ENCODE results near the gene TREM2.

TREM2 gene

DNA sequence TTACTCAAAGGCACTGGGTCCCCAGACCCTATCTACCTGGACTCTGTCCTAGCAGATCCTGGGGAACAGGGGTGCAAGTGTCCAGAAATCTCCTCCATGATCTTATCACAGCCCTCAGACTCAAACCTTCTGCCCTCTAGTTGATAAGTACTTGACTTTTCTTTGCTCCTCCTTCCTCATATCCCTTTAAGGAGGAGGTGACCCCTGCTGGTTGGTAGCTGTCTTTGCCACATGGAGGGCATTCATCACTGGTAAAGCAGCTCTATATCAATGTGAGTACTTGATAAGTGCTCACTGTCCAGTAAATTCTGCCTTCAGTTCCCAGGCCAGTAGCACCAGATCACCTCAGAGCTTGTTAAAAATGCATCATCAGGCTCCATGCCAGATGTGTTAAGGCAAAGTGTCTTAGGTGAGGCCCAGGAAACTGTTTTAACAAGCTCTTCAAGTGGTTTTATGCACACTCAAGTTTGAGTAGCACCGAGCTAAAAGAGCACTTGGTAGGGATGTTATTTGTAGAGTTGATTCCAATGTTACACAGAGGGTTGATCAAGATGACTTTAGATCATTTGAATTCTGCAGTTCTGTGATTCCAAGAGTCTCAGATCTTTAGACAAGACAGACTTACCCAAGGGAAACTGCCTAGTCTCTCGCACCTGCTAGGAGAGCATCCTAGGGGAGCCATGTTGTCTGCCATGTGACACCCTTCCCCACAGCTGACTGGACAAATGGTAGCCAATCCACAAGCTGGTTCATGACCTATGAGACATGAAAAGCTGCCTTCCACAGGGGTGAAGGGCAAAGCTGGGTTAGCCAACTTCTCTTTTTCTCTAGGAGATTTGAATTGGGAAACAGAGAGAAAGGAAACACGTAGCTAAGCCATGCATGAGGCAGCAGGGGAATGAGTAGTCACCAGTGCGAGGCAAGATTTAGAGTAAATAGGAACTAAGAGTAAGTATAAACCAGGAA, 19.4 kb upstream of the TREM2 start:
- peak in 3 of 5 experiments; percentile 18 to 77 (median 22) for DNase-seq

DNA sequence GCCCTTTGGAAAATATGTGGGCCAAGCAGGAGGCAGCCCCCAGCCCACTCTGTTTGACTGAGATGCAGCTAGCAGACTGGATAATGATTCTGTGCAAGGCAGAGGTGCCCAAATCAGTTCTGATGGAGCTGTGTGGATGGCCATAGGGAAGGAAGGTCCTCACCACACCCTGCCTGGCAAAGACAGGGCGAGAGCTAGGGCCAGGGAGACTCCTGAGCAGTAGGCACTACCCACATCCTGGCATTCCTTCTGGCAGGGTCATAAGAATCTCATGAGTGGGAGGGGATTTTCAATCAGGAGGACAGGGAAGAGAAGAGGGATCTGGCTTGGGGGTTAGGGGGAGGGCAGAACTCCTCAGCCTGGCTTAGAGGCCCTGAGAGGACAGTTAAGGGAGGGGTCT, 18.6 kb upstream of the TREM2 start:
- DNase-seq = no peak

DNA sequence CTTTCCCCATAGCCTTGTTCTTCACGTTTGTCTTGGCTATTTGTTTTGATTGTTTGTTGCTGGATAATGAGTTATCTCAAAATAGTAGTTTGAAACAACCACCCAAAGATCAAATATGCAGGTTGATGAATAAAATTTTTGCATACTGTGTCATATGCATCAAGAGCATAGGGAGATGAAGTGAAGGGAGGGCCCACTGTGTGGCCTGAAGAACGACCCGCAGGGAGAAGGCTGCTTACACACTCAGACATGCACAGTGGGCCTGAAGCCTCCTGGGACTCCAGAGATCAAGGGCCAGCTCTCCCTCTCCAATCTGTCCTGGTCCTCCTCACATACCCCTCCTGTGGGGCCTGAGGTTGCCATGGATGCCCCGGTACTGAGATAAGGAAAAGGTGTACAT, 16.2 kb upstream of the TREM2 start:
- no peak for DNase-seq

DNA sequence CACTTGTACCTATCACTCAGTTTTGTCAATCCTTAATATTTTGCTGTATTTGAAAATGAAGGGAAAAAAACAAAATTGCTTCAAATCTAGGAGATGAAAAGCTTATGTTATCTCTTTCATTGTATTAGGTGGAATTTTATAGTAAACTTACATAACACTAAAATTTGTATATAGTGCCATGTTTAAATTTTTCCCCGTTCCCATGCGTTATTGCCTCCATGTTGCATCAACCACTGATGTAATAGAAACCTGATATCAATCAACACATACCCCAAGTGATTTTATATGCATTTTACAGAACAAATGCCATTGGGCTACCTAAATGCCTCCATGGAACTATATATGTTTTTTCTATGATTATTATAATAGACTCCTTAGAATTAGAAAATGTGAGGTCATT, 14.8 kb upstream of the TREM2 start:
- no peak for DNase-seq

- no peak for DNase-seq
Measured at GRCh38 chr6:41177287-41177686, 14.4 kb upstream of the TREM2 start.

DNA sequence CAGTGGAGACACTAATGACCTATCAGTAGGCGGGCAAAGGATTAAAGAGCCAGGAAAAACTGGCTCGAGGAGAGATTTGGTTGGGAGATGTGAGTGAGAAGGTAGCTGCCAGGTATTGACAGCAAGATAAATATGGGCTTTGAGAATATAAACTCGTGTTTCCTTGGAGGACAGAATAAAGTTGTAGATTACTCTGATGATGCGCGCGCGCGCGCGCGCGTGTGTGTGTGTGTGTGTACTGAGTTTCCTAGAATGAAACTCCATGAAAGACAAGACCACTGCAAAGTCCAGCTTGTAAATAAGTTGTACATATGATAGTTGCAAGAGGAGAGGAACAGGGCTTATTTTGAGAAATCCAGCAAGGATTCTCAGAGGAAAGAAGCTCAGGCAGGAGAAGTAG, 13.3 kb upstream of the TREM2 start:
- DNase-seq = no peak

DNA sequence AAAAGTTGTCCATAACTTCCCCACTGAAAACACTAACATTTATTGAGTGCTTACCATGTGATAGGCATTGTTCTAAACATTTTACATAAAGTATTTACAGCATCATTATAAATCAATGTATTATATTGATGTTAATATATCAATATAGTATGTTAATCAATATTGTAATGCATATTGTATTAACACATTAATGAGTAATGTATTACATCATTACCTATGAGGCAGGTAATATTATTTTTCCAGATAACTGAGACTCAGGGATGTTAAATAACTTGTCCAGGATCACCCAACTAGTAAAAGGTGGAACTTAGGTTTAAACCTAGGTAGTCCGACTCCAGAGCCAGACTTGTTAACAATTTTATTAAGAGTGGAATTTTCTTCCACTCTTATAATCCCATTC, 12.2 kb upstream of the TREM2 start:
- DNase-seq = no peak

DNA sequence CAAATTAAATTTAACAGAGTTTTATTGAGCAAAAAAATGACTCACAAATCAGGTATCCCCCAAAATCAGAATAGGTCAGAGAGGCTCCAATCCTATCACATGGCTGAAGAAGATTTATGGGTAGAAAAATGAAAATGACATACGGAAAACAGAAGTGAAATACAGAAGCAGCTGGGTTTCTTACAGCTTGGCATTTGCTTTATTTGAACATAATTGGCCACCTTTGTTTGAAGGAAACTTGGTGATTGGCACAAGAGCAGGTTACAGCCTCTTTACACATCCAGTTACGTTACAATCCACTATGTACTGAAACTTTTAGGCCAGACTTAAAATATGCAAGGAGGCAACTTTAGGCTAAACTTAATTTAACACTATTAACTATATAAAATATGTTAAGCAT, 11.7 kb upstream of the TREM2 start:
- DNase-seq = no peak

DNA sequence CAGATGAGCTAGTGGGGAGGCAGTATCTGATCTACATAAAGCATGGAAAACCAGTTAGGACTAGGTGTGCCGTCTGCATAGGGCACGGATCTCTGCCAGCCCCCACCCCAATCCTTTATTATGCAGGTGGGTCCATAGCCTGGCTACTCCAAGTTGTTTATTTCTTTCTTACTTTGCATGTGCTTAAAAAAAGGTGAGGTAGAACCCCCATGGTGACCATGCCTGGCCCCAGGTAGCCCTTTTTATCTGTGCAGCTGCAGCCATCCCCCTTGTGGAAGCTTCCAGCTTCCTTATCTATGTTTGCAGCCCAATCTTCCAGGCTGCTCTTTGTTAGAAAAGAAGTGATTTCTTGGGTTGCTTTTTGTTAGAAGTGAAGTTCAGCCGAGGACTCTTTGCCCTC, 9.0 kb upstream of the TREM2 start:
- DNase-seq = no peak

GRCh38 chr6:41170547-41171160, 7.7 kb upstream of the TREM2 start:
- no peak for DNase-seq

DNA sequence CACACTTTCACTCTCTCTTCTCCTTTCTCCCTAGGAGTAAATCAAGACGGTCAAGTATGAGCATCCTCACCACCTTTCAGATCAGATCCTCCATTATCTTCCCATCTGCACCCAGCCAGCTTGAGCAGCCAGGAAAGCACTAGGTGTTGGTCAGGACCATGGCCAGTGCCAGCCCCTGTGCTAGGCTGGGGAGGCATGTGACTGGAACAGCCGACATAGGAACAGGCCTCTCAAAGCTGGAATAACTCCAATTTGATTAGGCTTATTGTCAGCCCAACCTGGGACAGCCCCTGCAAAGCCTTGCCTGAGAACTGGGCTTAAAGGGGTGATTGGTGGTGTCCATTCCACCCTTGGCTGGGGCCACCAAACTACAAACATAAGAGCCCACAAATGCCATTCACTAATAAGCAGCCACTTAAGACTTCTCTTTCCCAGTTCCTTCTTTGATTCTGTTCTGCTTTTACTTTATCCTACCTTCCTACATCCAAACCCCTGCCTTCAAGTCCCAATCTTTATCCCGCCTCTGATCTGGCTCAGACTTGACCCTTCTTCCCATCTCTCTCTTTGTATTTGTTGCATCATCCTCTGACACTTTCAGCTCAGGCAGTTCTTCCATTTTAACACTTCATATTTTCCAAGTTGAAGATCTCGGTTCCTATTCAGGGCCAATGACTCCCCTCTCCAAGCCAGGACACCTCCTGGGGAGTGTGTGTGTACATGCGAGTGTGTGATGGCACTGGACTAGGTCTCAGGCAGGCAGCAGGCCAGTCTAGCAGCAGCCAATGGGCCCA, 4.5 kb upstream of the TREM2 start:
- DNase-seq = no peak

GRCh38 chr6:41164551-41165120, 1.7 kb upstream of the TREM2 start:
- DNase-seq = no peak

GRCh38 chr6:41163419-41163717, 452 bp upstream of the TREM2 start:
- no peak for DNase-seq

GRCh38 chr6:41161851-41162552, 914 bp downstream of the TREM2 start:
- no peak for DNase-seq

DNA sequence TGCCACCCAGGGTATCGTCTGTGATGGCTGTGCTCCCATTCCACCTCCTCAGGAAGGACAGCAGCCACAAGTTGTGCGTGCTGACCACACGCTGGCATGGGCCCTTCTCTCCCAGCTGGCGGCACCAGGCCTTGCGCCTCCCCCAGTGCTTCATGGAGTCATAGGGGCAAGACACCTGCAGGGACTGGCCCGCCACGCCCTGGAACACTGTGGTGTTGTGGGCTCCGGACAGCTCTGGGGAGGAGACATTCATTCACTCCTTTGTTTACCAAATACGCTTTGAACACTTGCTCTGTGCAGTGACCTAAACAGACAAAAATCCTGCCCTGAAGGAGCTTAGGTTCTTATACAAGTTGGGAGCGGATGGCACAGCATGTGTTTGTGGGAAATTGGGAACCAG, 1.5 kb downstream of the TREM2 start:
- DNase-seq = no peak

- DNase-seq = no peak
Measured at GRCh38 chr6:41160933-41161332, 2.0 kb downstream of the TREM2 start.

GRCh38 chr6:41159415-41160082, 3.4 kb downstream of the TREM2 start:
- DNase-seq = no peak

- DNase-seq = no peak
Measured at GRCh38 chr6:41157323-41157722, 5.6 kb downstream of the TREM2 start.

- no peak for DNase-seq
Measured at GRCh38 chr6:41156771-41157170, 6.1 kb downstream of the TREM2 start.

- no peak for DNase-seq
Measured at GRCh38 chr6:41156001-41156400, 6.9 kb downstream of the TREM2 start.

- DNase-seq = no peak
Measured at GRCh38 chr6:41155132-41155805, 7.6 kb downstream of the TREM2 start.

Measured in T-helper 2 cell (primary cell).